Right atrium auricular region (tissue), 2 donors: ENCODE results near the gene ROR2. TPM values are rescaled to one million over a fixed set of nuclear protein-coding genes. Genes with fewer than 3 reads are reported as not detected.

Experiments
- DNase-seq: peaks from one replicate; pipeline ENCODE4 v3.0.0-alpha.2; 2019; ENCODE audit warnings: low spot score
- H3K27ac ChIP-seq, 2 donors: fragments of 200-600 bp; sonication (generic); 1 replicate in 1 of 2; 2 replicates in 1 of 2; pipeline ENCODE4 v1.5.1; 2016 to 2019
- H3K27me3 ChIP-seq, 2 donors: fragments of 200-600 bp; sonication (generic); one replicate each; pipeline versions ENCODE4 v1.5.1 to v1.6.0; 2017 to 2019
- H3K36me3 ChIP-seq: fragments of 200-600 bp; sonication (generic); one replicate; pipeline ENCODE4 v1.5.1; 2016
- H3K4me1 ChIP-seq, 2 donors: fragments of 200-600 bp; sonication (generic); one replicate each; pipeline versions ENCODE4 v1.5.1 to v1.6.0; 2017 to 2019
- H3K4me3 ChIP-seq, 2 donors: fragments of 200-600 bp; sonication (generic); 1 replicate in 1 of 2; 2 replicates in 1 of 2; pipeline ENCODE4 v1.5.1; 2017 to 2019; ENCODE audit warnings: mild to moderate bottlenecking in 1 of 2, moderate library complexity in 1 of 2
- H3K9me3 ChIP-seq, 2 donors: fragments of 200-600 bp; sonication (generic); one replicate each; pipeline ENCODE4 v1.5.1; 2019
- total RNA-seq, 2 donors: library from RNA; depleted of rRNA; stranded (reverse); fragments of >200 nt; gene quantifications; one replicate each; pipeline ENCODE4 v1.1.0, GENCODE V29; 2016
- TF ChIP-seq, protein P1 (sequence below), 2 donors: fragments of 200-600 bp; sonication (generic); IDR thresholded peaks; one replicate each; pipeline ENCODE4 v1.5.1; 2019; ENCODE audit warnings: antibody characterized with exemption in 2 of 2

The ROR2 gene
- total RNA-seq, 2 donors from 2014 or later: 21.8 to 28.5 TPM

DNA sequence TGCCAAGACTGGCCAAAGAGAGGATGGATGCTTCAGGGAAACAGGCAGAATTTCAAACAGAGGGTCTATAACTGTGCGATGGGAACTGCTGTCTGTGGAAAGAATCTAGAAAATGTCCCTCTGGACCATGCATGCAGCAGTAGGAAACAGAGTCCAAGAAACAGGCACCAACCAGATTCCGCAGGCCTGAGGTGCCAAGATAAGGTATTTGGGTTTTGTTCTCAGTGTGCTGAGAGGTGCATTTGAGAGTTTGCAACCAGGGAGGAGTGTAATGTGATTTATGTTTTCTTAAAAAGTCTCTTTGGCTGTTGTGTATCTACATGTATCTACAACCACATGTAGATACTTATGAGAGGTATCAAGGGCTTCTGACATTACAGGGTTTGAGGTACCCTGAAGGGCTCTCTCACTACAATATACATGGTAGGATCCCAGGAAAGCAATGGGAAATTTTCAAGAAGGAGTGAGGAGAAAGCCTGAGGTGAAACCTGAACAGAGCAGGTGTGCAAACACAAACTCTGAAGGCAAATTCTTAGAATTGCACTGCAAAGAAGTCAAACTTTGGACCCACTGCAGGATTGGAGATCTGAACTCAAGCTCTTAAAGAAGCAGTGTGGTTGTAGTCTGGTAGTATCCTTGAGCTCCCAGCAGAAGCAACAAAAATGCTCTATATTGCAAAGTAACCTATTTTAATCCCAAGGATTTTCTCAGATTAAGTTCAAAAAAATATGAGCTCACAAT is 343.6 kb downstream of the ROR2 start:
- no peak overlapping the region for H3K4me3 ChIP-seq
- H3K4me1 ChIP-seq: no peaks in the 10 kb centered on the region
- no peak overlapping the region for H3K27ac ChIP-seq
- H3K27me3 ChIP-seq: no peaks in the 10 kb centered on the region
- no peaks in the 10 kb centered on the region for H3K9me3 ChIP-seq
- TF ChIP-seq, protein P1, sequence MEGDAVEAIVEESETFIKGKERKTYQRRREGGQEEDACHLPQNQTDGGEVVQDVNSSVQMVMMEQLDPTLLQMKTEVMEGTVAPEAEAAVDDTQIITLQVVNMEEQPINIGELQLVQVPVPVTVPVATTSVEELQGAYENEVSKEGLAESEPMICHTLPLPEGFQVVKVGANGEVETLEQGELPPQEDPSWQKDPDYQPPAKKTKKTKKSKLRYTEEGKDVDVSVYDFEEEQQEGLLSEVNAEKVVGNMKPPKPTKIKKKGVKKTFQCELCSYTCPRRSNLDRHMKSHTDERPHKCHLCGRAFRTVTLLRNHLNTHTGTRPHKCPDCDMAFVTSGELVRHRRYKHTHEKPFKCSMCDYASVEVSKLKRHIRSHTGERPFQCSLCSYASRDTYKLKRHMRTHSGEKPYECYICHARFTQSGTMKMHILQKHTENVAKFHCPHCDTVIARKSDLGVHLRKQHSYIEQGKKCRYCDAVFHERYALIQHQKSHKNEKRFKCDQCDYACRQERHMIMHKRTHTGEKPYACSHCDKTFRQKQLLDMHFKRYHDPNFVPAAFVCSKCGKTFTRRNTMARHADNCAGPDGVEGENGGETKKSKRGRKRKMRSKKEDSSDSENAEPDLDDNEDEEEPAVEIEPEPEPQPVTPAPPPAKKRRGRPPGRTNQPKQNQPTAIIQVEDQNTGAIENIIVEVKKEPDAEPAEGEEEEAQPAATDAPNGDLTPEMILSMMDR (IDR thresholded peaks at IDR 0.05): no peak
- DNase-seq: no peak
- no peaks in the 10 kb centered on the region for H3K36me3 ChIP-seq

DNA sequence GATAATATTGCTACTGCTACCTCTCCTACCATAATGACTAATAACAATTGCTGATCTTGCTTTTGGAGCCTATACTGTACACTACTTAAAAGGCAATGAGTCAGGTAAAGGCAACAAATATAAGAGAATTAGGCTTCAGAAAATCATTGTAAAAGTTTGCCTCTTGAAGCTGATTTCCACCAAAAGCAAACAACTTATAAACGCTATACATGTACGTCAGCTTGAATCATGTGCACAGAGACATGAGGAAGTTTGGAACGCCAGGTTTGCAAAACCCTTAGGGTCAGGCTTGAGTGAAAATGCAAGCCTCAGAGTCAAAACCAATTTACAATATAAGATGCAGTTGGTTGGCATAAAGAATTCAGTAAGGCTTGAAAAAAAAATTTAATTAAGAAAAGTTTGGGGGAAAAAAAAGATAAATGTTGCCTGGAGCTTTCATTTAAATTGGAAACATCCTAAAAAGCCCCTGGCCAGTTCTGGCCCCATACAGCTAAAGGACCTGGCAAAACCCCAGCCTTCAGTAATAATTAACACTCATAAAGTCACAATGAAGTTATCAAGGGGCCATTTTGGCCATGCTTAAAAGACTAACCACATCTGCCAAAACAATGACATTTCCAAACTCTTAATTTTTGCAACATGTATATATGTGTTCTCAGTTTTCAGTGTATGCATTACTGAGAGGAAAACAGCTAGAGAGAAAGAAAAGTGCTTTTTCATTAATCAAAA is 345.4 kb downstream of the ROR2 start:
- H3K4me3 ChIP-seq: no peak overlapping the region
- no peaks in the 10 kb centered on the region for H3K9me3 ChIP-seq
- no peak overlapping the region for H3K27ac ChIP-seq
- TF ChIP-seq, protein P1 (IDR thresholded peaks at IDR 0.05): no peak
- no peaks in the 10 kb centered on the region for H3K4me1 ChIP-seq
- DNase-seq: no peak
- no peaks in the 10 kb centered on the region for H3K36me3 ChIP-seq
- H3K27me3 ChIP-seq: no peaks in the 10 kb centered on the region

DNA sequence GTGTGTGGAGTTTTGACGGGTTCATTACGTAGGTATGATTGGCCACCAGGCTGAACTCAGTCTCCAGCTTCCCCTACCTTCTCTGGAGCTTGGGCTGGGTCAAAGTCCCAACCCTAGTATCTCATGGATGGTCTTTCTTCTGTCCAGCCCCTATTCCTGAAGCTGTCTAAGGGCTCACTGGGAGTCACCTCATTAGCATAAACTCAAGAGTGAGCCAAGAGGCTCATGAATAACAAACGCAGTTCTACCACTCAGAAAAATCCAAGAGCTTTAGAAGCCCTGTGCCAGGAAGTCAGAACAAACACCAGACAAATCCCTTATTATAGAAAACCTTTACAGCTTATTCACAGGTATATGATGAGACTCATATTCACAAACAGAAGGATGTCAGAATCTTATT is 346.1 kb downstream of the ROR2 start:
- no peak overlapping the region for H3K27ac ChIP-seq
- H3K9me3 ChIP-seq: no peaks in the 10 kb centered on the region
- no peak for DNase-seq
- no peaks in the 10 kb centered on the region for H3K4me1 ChIP-seq
- no peak overlapping the region for H3K4me3 ChIP-seq
- no peaks in the 10 kb centered on the region for H3K36me3 ChIP-seq
- TF ChIP-seq, protein P1 (IDR thresholded peaks at IDR 0.05): no peak
- H3K27me3 ChIP-seq: no peaks in the 10 kb centered on the region

DNA sequence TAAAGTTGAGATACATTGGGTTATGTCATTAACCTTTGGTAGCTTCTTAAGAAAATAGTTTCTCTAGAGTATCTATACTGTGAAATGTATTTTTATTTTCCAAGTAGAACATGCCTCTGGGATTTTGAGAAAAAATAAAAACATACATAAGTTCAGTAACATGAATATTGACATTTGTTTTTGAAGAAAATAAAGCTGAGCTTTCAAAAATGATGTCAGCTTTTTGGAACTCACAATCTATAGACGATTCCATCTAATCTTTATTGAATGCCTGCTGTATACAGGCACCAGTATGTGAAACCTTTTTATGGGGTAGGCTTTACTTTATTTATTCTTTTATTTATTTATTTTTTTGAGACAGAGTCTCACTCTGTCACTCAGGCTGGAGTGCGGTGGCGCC is 350.5 kb downstream of the ROR2 start:
- Histone ChIP-seq H3K4me1 (no peaks in the 10 kb centered on the region), H3K9me3 (no peaks in the 10 kb centered on the region), H3K27ac (no peak overlapping the region), H3K36me3 (no peaks in the 10 kb centered on the region), H3K4me3 (no peak overlapping the region), H3K27me3 (no peaks in the 10 kb centered on the region)
- TF ChIP-seq, protein P1 (IDR thresholded peaks at IDR 0.05): no peak
- DNase-seq: no peak

DNA sequence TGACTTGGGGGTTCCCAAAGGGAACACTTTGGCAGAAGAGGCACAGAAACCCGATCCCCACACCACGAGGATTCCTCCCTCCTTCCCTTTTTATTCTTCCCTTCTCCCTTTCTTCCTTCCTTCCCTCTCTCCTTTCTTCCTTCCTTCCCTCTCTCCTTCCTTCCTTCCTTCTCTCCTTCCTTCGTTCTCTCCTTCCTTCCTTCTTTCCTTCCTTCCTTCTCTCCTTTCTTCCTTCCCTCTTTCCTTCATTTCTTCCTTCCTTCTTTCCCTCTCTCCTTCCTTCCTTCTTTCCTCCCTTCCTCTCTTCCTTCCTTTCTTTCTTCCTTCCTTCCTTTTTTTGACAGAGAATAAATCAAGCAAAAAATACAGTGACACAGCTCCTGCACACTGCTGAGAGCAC is 358.4 kb downstream of the ROR2 start:
- H3K9me3 ChIP-seq: no peaks in the 10 kb centered on the region
- no peaks in the 10 kb centered on the region for H3K27me3 ChIP-seq
- no peak for DNase-seq
- TF ChIP-seq, protein P1 (IDR thresholded peaks at IDR 0.05): no peak
- H3K36me3 ChIP-seq: no peaks in the 10 kb centered on the region
- H3K4me1 ChIP-seq: no peaks in the 10 kb centered on the region
- no peak overlapping the region for H3K4me3 ChIP-seq
- H3K27ac ChIP-seq: no peak overlapping the region
